SK-N-SH treated with all-trans-retinoic acid at 6 μM for 48 hours (cell line): ENCODE results near the gene ATXN3L.
A peak's percentile ranks its signal among the peaks of the same experiment; 100 is the strongest.

Experiments used
- ATAC-seq: fragments of 200-7000 bp; cut with Tn5 transposase; 3 replicates; pipeline ENCODE4 v1.9.1; 2020; ENCODE audit warnings: mild to moderate bottlenecking, moderate library complexity
- ARNTL ChIP-seq: fragments of 450-650 bp; formaldehyde crosslinking; IDR thresholded peaks from 2 replicates; pipeline ENCODE4 v1.5.0; 2020; ENCODE audit warnings: low read depth, mild to moderate bottlenecking, moderate library complexity, borderline replicate concordance
- BACH2 ChIP-seq: fragments of 250-450 bp; sonication (Bioruptor Pico); IDR thresholded peaks from 2 replicates; pipeline ENCODE4 v1.9.0; 2021; ENCODE audit warnings: mild to moderate bottlenecking, borderline replicate concordance
- CREB5 ChIP-seq: fragments of 250-450 bp; sonication (Bioruptor Pico); IDR thresholded peaks from 2 replicates; pipeline ENCODE4 v1.5.1; 2020; ENCODE audit warnings: low read depth, mild to moderate bottlenecking, moderate library complexity
- CSDC2 ChIP-seq: fragments of 250-450 bp; sonication (Bioruptor Pico); IDR thresholded peaks from 2 replicates; pipeline ENCODE4 v1.5.0; 2020; ENCODE audit warnings: mild to moderate bottlenecking, moderate library complexity
- ESRRG ChIP-seq: fragments of 250-450 bp; sonication (Bioruptor Pico); IDR thresholded peaks from 2 replicates; pipeline ENCODE4 v1.6.1; 2021; ENCODE audit warnings: mild to moderate bottlenecking
- ISL1 ChIP-seq: fragments of 250-450 bp; sonication (Bioruptor Pico); IDR thresholded peaks from 2 replicates; pipeline ENCODE4 v2.1.2; 2022; ENCODE audit warnings: mild to moderate bottlenecking, moderate library complexity
- OSR1 ChIP-seq: fragments of 250-450 bp; sonication (Bioruptor Pico); IDR thresholded peaks from 2 replicates; pipeline ENCODE4 v1.8.0; 2022; ENCODE audit warnings: moderate library complexity, mild to moderate bottlenecking, inconsistent platforms
- PATZ1 ChIP-seq: fragments of 250-450 bp; sonication (Bioruptor Pico); IDR thresholded peaks from 2 replicates; pipeline ENCODE4 v1.8.0; 2020; ENCODE audit warnings: mild to moderate bottlenecking, moderate library complexity, borderline replicate concordance
- POU6F1 ChIP-seq: fragments of 250-450 bp; sonication (Bioruptor Pico); IDR thresholded peaks from 2 replicates; pipeline ENCODE4 v1.8.0; 2021; ENCODE audit warnings: low read depth, mild to moderate bottlenecking, moderate library complexity, borderline replicate concordance
- RARB ChIP-seq: fragments of 250-450 bp; sonication (Bioruptor Pico); IDR thresholded peaks from 2 replicates; pipeline ENCODE4 v1.8.0; 2021; ENCODE audit warnings: mild to moderate bottlenecking, moderate library complexity
- SNAI2 ChIP-seq: fragments of 250-450 bp; sonication (Bioruptor Pico); IDR thresholded peaks from 2 replicates; pipeline ENCODE4 v1.5.0; 2020; ENCODE audit warnings: mild to moderate bottlenecking, moderate library complexity
- TOX ChIP-seq: fragments of 250-450 bp; sonication (Bioruptor Pico); IDR thresholded peaks from 2 replicates; pipeline ENCODE4 v1.8.0; 2021; ENCODE audit warnings: mild to moderate bottlenecking, moderate library complexity, borderline replicate concordance
- TSHZ2 ChIP-seq: fragments of 250-450 bp; sonication (Bioruptor Pico); IDR thresholded peaks from 2 replicates; pipeline ENCODE4 v1.5.0; 2020; ENCODE audit warnings: mild to moderate bottlenecking, moderate library complexity
- ZC3H10 ChIP-seq: fragments of 250-450 bp; sonication (Bioruptor Pico); IDR thresholded peaks from 2 replicates; pipeline ENCODE4 v1.5.1; 2021; ENCODE audit warnings: mild to moderate bottlenecking, moderate library complexity
- ZFP3 ChIP-seq: fragments of 250-450 bp; sonication (Bioruptor Pico); IDR thresholded peaks from 2 replicates; pipeline ENCODE4 v1.5.0; 2020; ENCODE audit warnings: mild to moderate bottlenecking, moderate library complexity
- ZFP30 ChIP-seq: fragments of 450-650 bp; formaldehyde crosslinking; IDR thresholded peaks from 2 replicates; pipeline ENCODE4 v1.5.0; 2022; ENCODE audit warnings: mild to moderate bottlenecking, moderate library complexity
- ZNF8 ChIP-seq: fragments of 450-650 bp; formaldehyde crosslinking; IDR thresholded peaks from 2 replicates; pipeline ENCODE4 v1.5.0; 2020; ENCODE audit warnings: mild to moderate bottlenecking, moderate library complexity

ATXN3L gene

GRCh38 chrX:13338996-13339515, 19.2 kb upstream of the ATXN3L start:
- ATAC-seq: peak; percentile 77
- TF ChIP-seq TOX (CRISPR knock-in tag) (0 out of 2 replicates have a peak, but pooled peaks have one; percentile 25), CREB5 (no peak)
- TF ChIP-seq, all 23 proteins: peak for 1

- TF ChIP-seq ARNTL (CRISPR knock-in tag) (no peak), OSR1 (CRISPR knock-in tag) (no peak), ZFP30 (CRISPR knock-in tag) (no peak), ESRRG (CRISPR knock-in tag) (no peak), POU6F1 (CRISPR knock-in tag) (no peak), TSHZ2 (CRISPR knock-in tag) (no peak), BACH2 (CRISPR knock-in tag) (no peak), SNAI2 (CRISPR knock-in tag) (no peak), CSDC2 (no peak), TOX (CRISPR knock-in tag) (no peak), RARB (CRISPR knock-in tag) (no peak), ZC3H10 (no peak), ISL1 (no peak), ZNF8 (no peak)
- TF ChIP-seq, all 23 proteins: peak for 0
- no peak for ATAC-seq
These were observed 14.6 kb upstream of the ATXN3L start for GRCh38 chrX:13334491-13334890.

- TF ChIP-seq ZFP3 (CRISPR knock-in tag) (no peak), ZFP30 (CRISPR knock-in tag) (no peak), TOX (CRISPR knock-in tag) (no peak), RARB (CRISPR knock-in tag) (no peak), CSDC2 (no peak), CREB5 (no peak), PATZ1 (CRISPR knock-in tag) (no peak), ARNTL (CRISPR knock-in tag) (no peak), TSHZ2 (CRISPR knock-in tag) (no peak)
- TF ChIP-seq, all 23 proteins: peak for 0
These were observed 10.6 kb upstream of the ATXN3L start for GRCh38 chrX:13330446-13330845.

More at GRCh38 chrX:13330446-13330845, 10.6 kb upstream of the ATXN3L start:
- ATAC-seq: no peak
